Measurements from ENCODE around the gene MICOS13. TPM values are rescaled to one million over a fixed set of nuclear protein-coding genes. Genes with fewer than 3 reads are reported as not detected.
A peak's percentile ranks its signal among the peaks of the same experiment; 100 is the strongest.

The MICOS13 gene
- total RNA-seq, 1 donor from 2014 or later, result 48.0 TPM

DNA sequence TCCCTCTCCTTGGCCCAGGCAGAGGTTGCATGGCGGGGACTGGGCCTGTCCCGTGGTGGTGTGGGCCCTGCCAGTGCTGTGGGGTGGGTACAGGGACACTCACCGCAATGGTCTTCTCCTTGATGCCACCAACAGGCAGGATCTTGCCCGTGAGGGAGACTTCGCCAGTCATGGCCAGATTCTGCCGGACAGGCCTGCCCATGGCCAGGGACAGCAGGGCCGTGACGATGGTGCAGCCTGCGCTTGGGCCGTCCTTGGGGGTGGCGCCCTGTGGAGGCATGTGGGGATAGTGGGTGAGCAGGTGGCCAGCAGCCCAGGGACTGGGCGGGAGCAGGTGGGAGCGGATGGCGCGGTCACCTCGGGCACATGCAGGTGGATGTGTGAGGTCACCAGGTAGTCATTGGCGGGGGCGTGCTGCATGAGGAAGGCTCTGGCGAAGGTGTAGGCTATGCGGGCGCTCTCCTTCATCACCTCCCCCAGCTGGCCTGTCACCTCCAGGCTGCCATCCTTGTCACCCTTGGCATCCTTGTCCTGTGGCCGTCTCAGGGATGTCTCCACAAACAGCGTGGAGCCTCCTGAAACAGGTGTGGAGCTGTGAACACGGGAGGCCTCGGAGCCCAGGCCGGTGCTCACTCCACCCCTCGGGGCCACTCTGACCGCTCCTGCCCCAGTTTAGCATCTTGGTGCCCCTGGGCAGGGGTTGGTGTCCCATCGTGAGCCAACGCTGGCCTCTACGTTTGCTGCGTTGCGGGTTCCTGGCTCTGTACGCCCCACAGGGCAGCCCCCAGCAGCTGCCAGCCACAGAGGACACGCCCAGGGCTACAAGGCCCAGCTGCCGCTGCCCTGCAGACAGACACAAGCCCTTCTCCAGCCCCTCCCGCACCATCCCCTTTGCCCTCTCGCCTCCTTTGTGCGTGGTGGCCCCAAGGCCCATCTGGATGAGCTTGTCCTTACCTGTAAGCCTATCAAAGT, 13.2 kb upstream of the MICOS13 start:
- Histone ChIP-seq H3K79me2 (ENCODE audit: insufficient read depth, low read length) (peaks cover 71% of the 10 kb centered on the region), H3K4me2 (ENCODE audit: low read length) (no peak overlapping the region), H3K4me3 (ENCODE audit: insufficient read depth, low read depth, low read length) (no peak overlapping the region), H3K9me3 (ENCODE audit: insufficient read depth, low read depth, low read length) (no peaks in the 10 kb centered on the region), H3K9ac (ENCODE audit: low read length) (no peak overlapping the region), H3K36me3 (ENCODE audit: insufficient read depth, low read length) (peaks cover 11% of the 10 kb centered on the region), H3K27me3 (ENCODE audit: insufficient read depth, low read length) (no peaks in the 10 kb centered on the region), H4K20me1 (ENCODE audit: insufficient read depth, low read length) (peaks cover 80% of the 10 kb centered on the region), H3K4me1 (ENCODE audit: insufficient read depth, low read length) (peaks cover 8% of the 10 kb centered on the region), H2AFZ (ENCODE audit: low read depth, low read length) (no peak overlapping the region), H3K27ac (ENCODE audit: low read depth, low read length) (no peak overlapping the region)
- no peak for TF ChIP-seq EZH2 (IDR thresholded peaks at IDR 0.05; ENCODE audit: insufficient read depth, low read length)
- TF ChIP-seq, protein P1, sequence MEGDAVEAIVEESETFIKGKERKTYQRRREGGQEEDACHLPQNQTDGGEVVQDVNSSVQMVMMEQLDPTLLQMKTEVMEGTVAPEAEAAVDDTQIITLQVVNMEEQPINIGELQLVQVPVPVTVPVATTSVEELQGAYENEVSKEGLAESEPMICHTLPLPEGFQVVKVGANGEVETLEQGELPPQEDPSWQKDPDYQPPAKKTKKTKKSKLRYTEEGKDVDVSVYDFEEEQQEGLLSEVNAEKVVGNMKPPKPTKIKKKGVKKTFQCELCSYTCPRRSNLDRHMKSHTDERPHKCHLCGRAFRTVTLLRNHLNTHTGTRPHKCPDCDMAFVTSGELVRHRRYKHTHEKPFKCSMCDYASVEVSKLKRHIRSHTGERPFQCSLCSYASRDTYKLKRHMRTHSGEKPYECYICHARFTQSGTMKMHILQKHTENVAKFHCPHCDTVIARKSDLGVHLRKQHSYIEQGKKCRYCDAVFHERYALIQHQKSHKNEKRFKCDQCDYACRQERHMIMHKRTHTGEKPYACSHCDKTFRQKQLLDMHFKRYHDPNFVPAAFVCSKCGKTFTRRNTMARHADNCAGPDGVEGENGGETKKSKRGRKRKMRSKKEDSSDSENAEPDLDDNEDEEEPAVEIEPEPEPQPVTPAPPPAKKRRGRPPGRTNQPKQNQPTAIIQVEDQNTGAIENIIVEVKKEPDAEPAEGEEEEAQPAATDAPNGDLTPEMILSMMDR (IDR thresholded peaks at IDR 0.05; ENCODE audit: insufficient read depth, low read depth, low read length), result no peak
- H3K4me3 Mint-ChIP-seq (ENCODE audit: unreplicated experiment), result no peak overlapping the region
- H3K9me3 Mint-ChIP-seq (ENCODE audit: unreplicated experiment), result no peaks in the 10 kb centered on the region
- H3K36me3 Mint-ChIP-seq (ENCODE audit: low read depth, unreplicated experiment), result peaks cover 13% of the 10 kb centered on the region
- FAIRE-seq, result no peak
- peak overlapping the region; percentile 58 for H3K27ac Mint-ChIP-seq (ENCODE audit: unreplicated experiment)
- no peak for DNase-seq (ENCODE audit: low read depth)
- H3K4me1 Mint-ChIP-seq (ENCODE audit: low read depth, unreplicated experiment), result peaks cover 10% of the 10 kb centered on the region
- no peaks in the 10 kb centered on the region for H3K27me3 Mint-ChIP-seq (ENCODE audit: low read depth, unreplicated experiment)

DNA sequence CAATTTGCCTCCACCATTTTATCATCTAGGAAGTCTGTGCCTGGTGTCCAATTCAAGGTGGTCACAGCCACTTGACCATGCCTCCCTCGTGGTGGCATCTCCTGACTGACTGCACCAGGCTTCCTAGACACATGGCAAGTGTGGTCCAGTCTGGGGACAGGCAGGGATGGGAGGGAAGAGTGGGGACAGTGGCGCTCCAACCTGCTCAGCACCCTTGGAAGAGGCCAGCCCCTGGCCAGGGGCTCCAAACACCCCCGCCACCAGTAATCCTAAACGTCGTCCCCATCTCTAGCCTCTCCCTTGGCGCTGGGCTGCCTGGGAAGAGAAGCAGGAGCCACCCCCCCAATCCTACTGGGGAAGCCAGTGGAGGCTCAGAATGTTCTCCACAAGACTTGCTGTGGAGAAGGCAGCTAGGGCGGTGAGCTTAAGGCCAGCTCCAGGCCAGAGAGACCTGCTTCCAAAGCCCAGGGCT, 12.4 kb upstream of the MICOS13 start:
- Mint-ChIP-seq H3K4me3 (ENCODE audit: unreplicated experiment) (peak overlapping the region; percentile 99), H3K27me3 (ENCODE audit: low read depth, unreplicated experiment) (no peaks in the 10 kb centered on the region), H3K9me3 (ENCODE audit: unreplicated experiment) (peaks cover 3% of the 10 kb centered on the region), H3K4me1 (ENCODE audit: low read depth, unreplicated experiment) (peaks cover 10% of the 10 kb centered on the region), H3K36me3 (ENCODE audit: low read depth, unreplicated experiment) (peaks cover 13% of the 10 kb centered on the region), H3K27ac (ENCODE audit: unreplicated experiment) (peak overlapping the region; percentile 58)
- peak overlapping the region; percentile 86 for H3K4me2 ChIP-seq (ENCODE audit: low read length)
- peaks cover 74% of the 10 kb centered on the region for H4K20me1 ChIP-seq (ENCODE audit: insufficient read depth, low read length)
- no peak overlapping the region for H2AFZ ChIP-seq (ENCODE audit: low read depth, low read length)
- FAIRE-seq, result no peak
- H3K79me2 ChIP-seq (ENCODE audit: insufficient read depth, low read length), result peaks cover 71% of the 10 kb centered on the region
- no peaks in the 10 kb centered on the region for H3K27me3 ChIP-seq (ENCODE audit: insufficient read depth, low read length)
- H3K36me3 ChIP-seq (ENCODE audit: insufficient read depth, low read length), result peaks cover 11% of the 10 kb centered on the region
- H3K4me3 ChIP-seq (ENCODE audit: insufficient read depth, low read depth, low read length), result no peak overlapping the region
- no peaks in the 10 kb centered on the region for H3K9me3 ChIP-seq (ENCODE audit: insufficient read depth, low read depth, low read length)
- H3K4me1 ChIP-seq (ENCODE audit: insufficient read depth, low read length), result peaks cover 8% of the 10 kb centered on the region
- TF ChIP-seq, protein P1 (IDR thresholded peaks at IDR 0.05; ENCODE audit: insufficient read depth, low read depth, low read length), result no peak
- TF ChIP-seq EZH2 (IDR thresholded peaks at IDR 0.05; ENCODE audit: insufficient read depth, low read length), result no peak
- DNase-seq (ENCODE audit: low read depth), result no peak
- H3K9ac ChIP-seq (ENCODE audit: low read length), result no peak overlapping the region
- no peak overlapping the region for H3K27ac ChIP-seq (ENCODE audit: low read depth, low read length)

Measured in astrocyte (in vitro differentiated cells and primary cell).